Amygdala (tissue), 56 donors: ENCODE results near the gene SAXO1.

Experiments used
- DNase-seq, 56 donors: peaks; one replicate each; lab custom pipeline; 2025; lab: John Stamatoyannopoulos, UW

Gene SAXO1

GRCh38 chr9:18888290-18888689 is 144.7 kb downstream of the SAXO1 start:
- DNase-seq, result no peak

- no peak for DNase-seq
Observed at GRCh38 chr9:18887546-18887945, 145.5 kb downstream of the SAXO1 start.

- DNase-seq, result peak in 1 of 56 donors; percentile 2
Observed at GRCh38 chr9:18881758-18882157, 151.3 kb downstream of the SAXO1 start.

GRCh38 chr9:18877984-18878383 is 155.0 kb downstream of the SAXO1 start:
- DNase-seq, result no peak
